Retinal pigment epithelial cell (primary cell): ENCODE measurements around the gene SLC12A6.

Experiments
- DNase-seq: peaks from one replicate; pipeline ENCODE4 v3.0.0-alpha.2; 2010; ENCODE audit warnings: low read depth
- H3K4me3 ChIP-seq: 2 replicates; pipeline ENCODE4 v1.5.1; 2011; ENCODE audit warnings: mild to moderate bottlenecking, low read length, control low read depth, moderate library complexity
- TF ChIP-seq, protein P1 (sequence below): conservative IDR thresholded peaks from 2 replicates; pipeline ENCODE4 v1.5.1; 2011; ENCODE audit warnings: low read depth, low read length, control low read depth, inconsistent platforms

The SLC12A6 gene

GRCh38 chr15:34223904-34224596 lies 113.5 kb downstream of the SLC12A6 start:
- H3K4me3 ChIP-seq = peak overlapping the region; percentile 100
- TF ChIP-seq, protein P1, sequence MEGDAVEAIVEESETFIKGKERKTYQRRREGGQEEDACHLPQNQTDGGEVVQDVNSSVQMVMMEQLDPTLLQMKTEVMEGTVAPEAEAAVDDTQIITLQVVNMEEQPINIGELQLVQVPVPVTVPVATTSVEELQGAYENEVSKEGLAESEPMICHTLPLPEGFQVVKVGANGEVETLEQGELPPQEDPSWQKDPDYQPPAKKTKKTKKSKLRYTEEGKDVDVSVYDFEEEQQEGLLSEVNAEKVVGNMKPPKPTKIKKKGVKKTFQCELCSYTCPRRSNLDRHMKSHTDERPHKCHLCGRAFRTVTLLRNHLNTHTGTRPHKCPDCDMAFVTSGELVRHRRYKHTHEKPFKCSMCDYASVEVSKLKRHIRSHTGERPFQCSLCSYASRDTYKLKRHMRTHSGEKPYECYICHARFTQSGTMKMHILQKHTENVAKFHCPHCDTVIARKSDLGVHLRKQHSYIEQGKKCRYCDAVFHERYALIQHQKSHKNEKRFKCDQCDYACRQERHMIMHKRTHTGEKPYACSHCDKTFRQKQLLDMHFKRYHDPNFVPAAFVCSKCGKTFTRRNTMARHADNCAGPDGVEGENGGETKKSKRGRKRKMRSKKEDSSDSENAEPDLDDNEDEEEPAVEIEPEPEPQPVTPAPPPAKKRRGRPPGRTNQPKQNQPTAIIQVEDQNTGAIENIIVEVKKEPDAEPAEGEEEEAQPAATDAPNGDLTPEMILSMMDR = no peak
- no peak for DNase-seq

DNA sequence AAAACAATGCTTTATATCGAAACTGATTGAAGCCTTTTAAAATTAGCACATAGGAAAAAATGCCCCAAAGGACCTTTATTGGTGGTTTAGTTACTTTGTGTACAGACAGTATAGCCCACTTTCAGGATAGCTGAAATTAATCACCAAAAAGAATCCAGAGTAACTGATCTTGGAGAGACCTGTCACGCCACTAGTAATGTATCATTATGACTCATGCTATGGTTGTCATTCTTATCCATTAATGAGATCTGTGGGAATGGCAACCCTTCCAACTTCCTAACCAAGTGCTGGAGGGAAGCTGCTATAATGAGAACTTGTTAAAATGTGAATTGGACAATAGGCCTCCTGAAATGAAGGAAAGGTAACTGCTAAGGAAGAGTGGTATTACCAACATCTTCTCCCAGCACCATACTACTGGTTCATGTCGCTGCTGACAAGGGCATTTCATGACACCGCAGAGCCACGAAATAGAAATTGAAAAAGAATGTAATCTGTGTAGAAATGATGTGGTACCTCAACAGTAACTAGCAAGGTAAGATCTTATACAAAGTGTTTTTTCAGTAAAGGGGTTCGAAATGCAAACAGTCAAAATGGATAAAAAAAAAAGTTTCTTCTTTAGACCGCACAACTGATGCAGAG lies 119.9 kb downstream of the SLC12A6 start:
- DNase-seq = no peak

GRCh38 chr15:34216527-34217270 lies 120.9 kb downstream of the SLC12A6 start:
- TF ChIP-seq, protein P1 = no peak
- DNase-seq = no peak
- no peak overlapping the region for H3K4me3 ChIP-seq

More for the DNA sequence above, 119.9 kb downstream of the SLC12A6 start:
- no peak overlapping the region for H3K4me3 ChIP-seq
- TF ChIP-seq, protein P1 = no peak

DNA sequence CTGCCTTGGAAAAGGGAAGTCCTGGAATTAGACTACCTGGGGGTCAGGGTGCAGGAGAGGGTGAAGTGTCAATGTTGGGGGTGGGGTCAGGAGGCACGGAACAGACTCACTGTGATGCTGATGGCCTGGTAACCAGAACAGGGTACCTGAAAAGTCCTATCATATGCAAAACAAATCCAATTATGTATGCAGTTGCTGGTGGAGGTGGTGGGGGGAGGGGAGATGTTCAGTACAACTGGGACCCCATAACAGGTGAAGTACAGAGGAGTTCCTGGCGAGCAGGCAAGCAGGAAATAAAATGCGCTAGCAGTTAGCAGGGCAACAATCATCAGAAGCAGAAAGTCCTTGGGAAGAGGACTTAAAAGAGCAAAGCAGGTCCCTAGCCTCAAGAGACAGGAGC lies 123.4 kb downstream of the SLC12A6 start:
- no peak overlapping the region for H3K4me3 ChIP-seq
- TF ChIP-seq, protein P1 = no peak

GRCh38 chr15:34213690-34214089 lies 123.9 kb downstream of the SLC12A6 start:
- H3K4me3 ChIP-seq = no peak overlapping the region
- DNase-seq = no peak
- TF ChIP-seq, protein P1 = no peak

More for the DNA sequence above, 123.4 kb downstream of the SLC12A6 start:
- no peak for DNase-seq

- no peak for DNase-seq
- H3K4me3 ChIP-seq = peak within 1 kb of the TSS; percentile 76
- TF ChIP-seq, protein P1 = peak; percentile 91
These were observed 127.9 kb downstream of the SLC12A6 start, which contains the start of gene KATNBL1 for GRCh38 chr15:34209421-34210282. KATNBL1 (minus strand) TSS chr15:34210096; CDS start chr15:34163676, 46,420 bp downstream.
